Mesothelial cell of epicardium (in vitro differentiated cells): Measurements from ENCODE around the gene PPP1R13L. TPM values are rescaled to one million over a fixed set of nuclear protein-coding genes. Genes with fewer than 3 reads are reported as not detected.

Source experiments
- DNase-seq, 2 experiments: peaks; one replicate each; pipeline ENCODE4 v3.0.0; 2021; ENCODE audit warnings: low spot score in 2 of 2; ENCODE audit not compliant: unreplicated experiment in 2 of 2
- H3K27ac Mint-ChIP-seq: 2 replicates; pipeline ENCODE4 v1.8.0; 2021; ENCODE audit warnings: mixed read lengths
- H3K27me3 Mint-ChIP-seq: 2 replicates; pipeline ENCODE4 v1.8.0; 2021; ENCODE audit warnings: low read depth, mixed read lengths
- H3K36me3 Mint-ChIP-seq: 2 replicates; pipeline ENCODE4 v1.8.0; 2021; ENCODE audit warnings: mixed read lengths
- H3K4me1 Mint-ChIP-seq: 2 replicates; pipeline ENCODE4 v1.8.0; 2021; ENCODE audit warnings: mixed read lengths
- H3K4me3 Mint-ChIP-seq: 2 replicates; pipeline ENCODE4 v1.8.0; 2021; ENCODE audit warnings: mild to moderate bottlenecking, moderate library complexity, mixed read lengths
- H3K9me3 Mint-ChIP-seq: 2 replicates; pipeline ENCODE4 v1.8.0; 2021; ENCODE audit warnings: mixed read lengths
- total RNA-seq: library from RNA; stranded (reverse); gene quantifications from 3 replicates; pipeline ENCODE4 v1.2.1, GENCODE V29; 2021
- TF ChIP-seq, protein P1 (sequence below): fragments of 200-600 bp; sonication (generic); IDR thresholded peaks from one replicate; pipeline ENCODE4 v1.5.0; 2021; ENCODE audit warnings: antibody characterized with exemption; ENCODE audit not compliant: unreplicated experiment

PPP1R13L gene, protein sequence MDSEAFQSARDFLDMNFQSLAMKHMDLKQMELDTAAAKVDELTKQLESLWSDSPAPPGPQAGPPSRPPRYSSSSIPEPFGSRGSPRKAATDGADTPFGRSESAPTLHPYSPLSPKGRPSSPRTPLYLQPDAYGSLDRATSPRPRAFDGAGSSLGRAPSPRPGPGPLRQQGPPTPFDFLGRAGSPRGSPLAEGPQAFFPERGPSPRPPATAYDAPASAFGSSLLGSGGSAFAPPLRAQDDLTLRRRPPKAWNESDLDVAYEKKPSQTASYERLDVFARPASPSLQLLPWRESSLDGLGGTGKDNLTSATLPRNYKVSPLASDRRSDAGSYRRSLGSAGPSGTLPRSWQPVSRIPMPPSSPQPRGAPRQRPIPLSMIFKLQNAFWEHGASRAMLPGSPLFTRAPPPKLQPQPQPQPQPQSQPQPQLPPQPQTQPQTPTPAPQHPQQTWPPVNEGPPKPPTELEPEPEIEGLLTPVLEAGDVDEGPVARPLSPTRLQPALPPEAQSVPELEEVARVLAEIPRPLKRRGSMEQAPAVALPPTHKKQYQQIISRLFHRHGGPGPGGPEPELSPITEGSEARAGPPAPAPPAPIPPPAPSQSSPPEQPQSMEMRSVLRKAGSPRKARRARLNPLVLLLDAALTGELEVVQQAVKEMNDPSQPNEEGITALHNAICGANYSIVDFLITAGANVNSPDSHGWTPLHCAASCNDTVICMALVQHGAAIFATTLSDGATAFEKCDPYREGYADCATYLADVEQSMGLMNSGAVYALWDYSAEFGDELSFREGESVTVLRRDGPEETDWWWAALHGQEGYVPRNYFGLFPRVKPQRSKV
- total RNA-seq, result 58.0 to 64.0 TPM (median 58.7 TPM) in 3 replicates

- Mint-ChIP-seq H3K4me3 (peak within 1 kb of the TSS; percentile 85), H3K9me3 (no peaks in the 10 kb centered on the region), H3K36me3 (peaks cover 11% of the 10 kb centered on the region), H3K27me3 (peaks cover 33% of the 10 kb centered on the region), H3K4me1 (peaks cover 39% of the 10 kb centered on the region), H3K27ac (peak within 1 kb of the TSS; percentile 98)
- TF ChIP-seq, protein P1, sequence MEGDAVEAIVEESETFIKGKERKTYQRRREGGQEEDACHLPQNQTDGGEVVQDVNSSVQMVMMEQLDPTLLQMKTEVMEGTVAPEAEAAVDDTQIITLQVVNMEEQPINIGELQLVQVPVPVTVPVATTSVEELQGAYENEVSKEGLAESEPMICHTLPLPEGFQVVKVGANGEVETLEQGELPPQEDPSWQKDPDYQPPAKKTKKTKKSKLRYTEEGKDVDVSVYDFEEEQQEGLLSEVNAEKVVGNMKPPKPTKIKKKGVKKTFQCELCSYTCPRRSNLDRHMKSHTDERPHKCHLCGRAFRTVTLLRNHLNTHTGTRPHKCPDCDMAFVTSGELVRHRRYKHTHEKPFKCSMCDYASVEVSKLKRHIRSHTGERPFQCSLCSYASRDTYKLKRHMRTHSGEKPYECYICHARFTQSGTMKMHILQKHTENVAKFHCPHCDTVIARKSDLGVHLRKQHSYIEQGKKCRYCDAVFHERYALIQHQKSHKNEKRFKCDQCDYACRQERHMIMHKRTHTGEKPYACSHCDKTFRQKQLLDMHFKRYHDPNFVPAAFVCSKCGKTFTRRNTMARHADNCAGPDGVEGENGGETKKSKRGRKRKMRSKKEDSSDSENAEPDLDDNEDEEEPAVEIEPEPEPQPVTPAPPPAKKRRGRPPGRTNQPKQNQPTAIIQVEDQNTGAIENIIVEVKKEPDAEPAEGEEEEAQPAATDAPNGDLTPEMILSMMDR, result no peak
- DNase-seq, result peak; percentile 65 to 81
Observed at GRCh38 chr19:45404557-45405434, at the start of gene PPP1R13L. Gene PPP1R13L, minus strand, starts transcription at chr19:45405069. Its CDS starts 6,751 bp downstream, at chr19:45398318.

DNA sequence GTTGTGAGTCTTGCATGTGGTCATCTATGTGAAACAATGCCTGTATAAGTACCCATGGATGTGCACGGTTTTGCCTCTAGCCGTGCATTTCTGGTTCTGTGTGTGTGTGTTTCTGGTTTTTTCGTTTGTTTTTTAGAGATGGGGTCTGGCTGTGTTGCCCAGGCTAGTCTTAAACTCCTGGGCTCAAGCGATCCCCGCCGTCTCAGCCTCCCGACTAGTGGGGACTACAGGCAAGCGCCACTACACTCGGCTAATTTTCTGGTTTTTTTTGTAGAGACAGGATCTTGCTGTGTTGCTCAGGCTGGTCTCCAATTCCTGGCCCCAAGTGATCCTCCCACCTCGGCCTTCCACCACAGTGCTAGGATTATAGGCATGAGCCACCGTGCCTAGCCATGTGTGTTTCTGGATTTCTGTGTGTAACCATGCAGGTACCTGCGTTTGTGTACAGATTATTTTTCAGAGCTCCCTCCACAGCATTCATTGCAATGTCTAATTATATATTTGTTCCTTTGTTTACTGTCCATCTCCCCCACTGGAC lies 47.0 kb upstream of the PPP1R13L start:
- Mint-ChIP-seq H3K4me1 (peaks cover 52% of the 10 kb centered on the region), H3K4me3 (peak overlapping the region; percentile 85), H3K27me3 (no peaks in the 10 kb centered on the region)

DNA sequence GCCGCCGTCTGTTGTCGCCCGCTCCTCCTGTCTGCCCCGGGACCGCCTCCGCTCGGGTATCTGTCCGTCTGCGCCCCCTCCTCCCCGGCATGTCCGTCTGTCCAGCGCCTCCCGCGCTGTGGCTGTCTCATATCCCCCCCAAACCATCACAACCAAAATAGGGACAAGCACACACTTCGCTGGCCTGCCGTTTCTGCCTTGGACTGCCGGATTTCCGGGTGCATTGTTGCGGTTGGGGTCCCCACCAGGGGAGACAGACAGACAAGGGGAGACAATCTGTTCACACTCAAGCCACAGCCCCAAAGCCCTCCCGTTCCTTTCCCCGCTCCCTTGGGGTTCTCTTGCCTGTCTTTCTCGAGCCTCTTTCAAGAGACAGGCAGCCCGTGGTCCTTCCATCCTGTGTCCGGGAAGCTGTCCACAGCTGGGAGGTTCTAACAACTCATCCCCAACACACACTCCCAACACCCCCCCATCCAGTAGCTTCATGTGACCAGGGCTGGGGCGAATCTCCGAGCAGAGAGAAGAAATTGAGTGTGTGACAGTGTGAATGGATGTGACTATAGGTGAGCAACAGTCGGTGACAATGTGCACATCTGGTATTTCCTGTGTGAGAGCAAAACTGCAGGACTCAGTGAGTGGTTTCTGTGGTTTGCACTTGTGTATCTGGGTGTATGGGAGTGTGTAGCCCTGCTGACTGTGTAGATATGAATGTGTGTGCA lies 46.4 kb upstream of the PPP1R13L start:
- peaks cover 49% of the 10 kb centered on the region for H3K4me1 Mint-ChIP-seq
- no peak for DNase-seq

More for the DNA sequence above, 47.0 kb upstream of the PPP1R13L start:
- H3K9me3 Mint-ChIP-seq, result no peaks in the 10 kb centered on the region
- no peak for DNase-seq
- TF ChIP-seq, protein P1, result no peak
- no peaks in the 10 kb centered on the region for H3K36me3 Mint-ChIP-seq
- H3K27ac Mint-ChIP-seq, result peak overlapping the region; percentile 99

DNA sequence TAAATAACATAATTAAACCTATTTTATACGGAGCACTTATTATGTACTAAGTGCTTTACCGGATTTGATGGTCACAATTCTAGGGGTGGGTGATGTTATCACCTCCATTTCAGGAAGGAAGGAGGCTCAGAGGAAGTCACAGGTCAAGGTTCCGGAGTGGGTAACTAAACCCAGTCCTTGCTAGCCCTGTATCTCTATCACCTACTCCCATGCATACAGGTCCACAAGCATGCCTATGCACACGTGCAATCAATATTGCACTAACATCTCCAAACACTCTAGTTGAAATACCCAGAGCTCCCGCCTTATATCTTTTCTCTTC lies 45.1 kb upstream of the PPP1R13L start:
- Mint-ChIP-seq H3K27ac (peak overlapping the region; percentile 99), H3K9me3 (no peaks in the 10 kb centered on the region), H3K36me3 (no peaks in the 10 kb centered on the region), H3K27me3 (no peaks in the 10 kb centered on the region), H3K4me3 (peak overlapping the region; percentile 93), H3K4me1 (peaks cover 37% of the 10 kb centered on the region)
- no peak for DNase-seq
- TF ChIP-seq, protein P1, result no peak

More for the DNA sequence above, 46.4 kb upstream of the PPP1R13L start:
- H3K36me3 Mint-ChIP-seq, result no peaks in the 10 kb centered on the region
- H3K9me3 Mint-ChIP-seq, result no peaks in the 10 kb centered on the region
- TF ChIP-seq, protein P1, result no peak
- H3K27me3 Mint-ChIP-seq, result no peaks in the 10 kb centered on the region
- H3K27ac Mint-ChIP-seq, result peak overlapping the region; percentile 99
- peak overlapping the region; percentile 85 for H3K4me3 Mint-ChIP-seq
